ENCODE data around the gene CCNYL1. TPM values are rescaled to one million over a fixed set of nuclear protein-coding genes. Genes with fewer than 3 reads are reported as not detected.
"Not testable (repeated sequence)": the region's sequence is repeated elsewhere in the genome, so short reads cannot be mapped to it uniquely, and the experiment has no call there.

CCNYL1 gene
- total and polyA plus RNA-seq, 4 donors = 14.4 to 20.1 (median 18.5) TPM

- WGBS (ENCODE audit: insufficient coverage) = 100% methylated on average over 2 of the region's 2 CpGs
- H3K27me3 ChIP-seq (ENCODE audit: control insufficient read depth, insufficient read depth, low read length) = peaks cover 5% of the 10 kb centered on the region
- H3K4me3 ChIP-seq (ENCODE audit: low read depth, low read length) = no peak overlapping the region
- no peaks in the 10 kb centered on the region for H3K4me1 ChIP-seq (ENCODE audit: control insufficient read depth, insufficient read depth, low read length)
- no peaks in the 10 kb centered on the region for H3K9me3 ChIP-seq (ENCODE audit: control insufficient read depth, insufficient read depth, low read length)
- no peak for DNase-seq (ENCODE audit: low read depth in 4 of 6, low spot score in 6 of 6)
- no peak overlapping the region for H3K27ac ChIP-seq (ENCODE audit: low read depth, low read length)
- H3K36me3 ChIP-seq (ENCODE audit: control insufficient read depth, insufficient read depth, low read length) = peaks cover 2% of the 10 kb centered on the region
These were observed 48.5 kb downstream of the CCNYL1 start for GRCh38 chr2:207759890-207760289.

GRCh38 chr2:207760453-207760852 lies 49.0 kb downstream of the CCNYL1 start:
- no peaks in the 10 kb centered on the region for H3K36me3 ChIP-seq (ENCODE audit: control insufficient read depth, insufficient read depth, low read length)
- H3K27ac ChIP-seq (ENCODE audit: low read depth, low read length) = no peak overlapping the region
- no peak for DNase-seq (ENCODE audit: low read depth in 4 of 6, low spot score in 6 of 6)
- H3K4me3 ChIP-seq (ENCODE audit: low read depth, low read length) = no peak overlapping the region
- 100% methylated on average over 1 of the region's 2 CpGs for WGBS (ENCODE audit: insufficient coverage)
- H3K4me1 ChIP-seq (ENCODE audit: control insufficient read depth, insufficient read depth, low read length) = no peaks in the 10 kb centered on the region
- no peaks in the 10 kb centered on the region for H3K9me3 ChIP-seq (ENCODE audit: control insufficient read depth, insufficient read depth, low read length)
- peaks cover 9% of the 10 kb centered on the region for H3K27me3 ChIP-seq (ENCODE audit: control insufficient read depth, insufficient read depth, low read length)

- not testable (repeated sequence) for H3K4me1 ChIP-seq (ENCODE audit: control insufficient read depth, insufficient read depth, low read length); H3K27ac ChIP-seq (ENCODE audit: low read depth, low read length); H3K9me3 ChIP-seq (ENCODE audit: control insufficient read depth, insufficient read depth, low read length); H3K36me3 ChIP-seq (ENCODE audit: control insufficient read depth, insufficient read depth, low read length); H3K4me3 ChIP-seq (ENCODE audit: low read depth, low read length); DNase-seq (ENCODE audit: low read depth in 4 of 6, low spot score in 6 of 6)
- H3K27me3 ChIP-seq (ENCODE audit: control insufficient read depth, insufficient read depth, low read length) = peaks cover 17% of the 10 kb centered on the region
- 100% methylated on average over 1 of the region's 3 CpGs for WGBS (ENCODE audit: insufficient coverage)
These were observed 50.0 kb downstream of the CCNYL1 start for GRCh38 chr2:207761426-207761825.

GRCh38 chr2:207762146-207762545 lies 50.7 kb downstream of the CCNYL1 start:
- Histone ChIP-seq H3K9me3 (ENCODE audit: control insufficient read depth, insufficient read depth, low read length) (no peaks in the 10 kb centered on the region), H3K27me3 (ENCODE audit: control insufficient read depth, insufficient read depth, low read length) (peaks cover 23% of the 10 kb centered on the region), H3K27ac (ENCODE audit: low read depth, low read length) (no peak overlapping the region), H3K4me1 (ENCODE audit: control insufficient read depth, insufficient read depth, low read length) (peaks cover 4% of the 10 kb centered on the region), H3K36me3 (ENCODE audit: control insufficient read depth, insufficient read depth, low read length) (peaks cover 2% of the 10 kb centered on the region), H3K4me3 (ENCODE audit: low read depth, low read length) (no peak overlapping the region)
- no CpG with 5 or more reads among the region's 8 CpGs for WGBS (ENCODE audit: insufficient coverage)
- no peak for DNase-seq (ENCODE audit: low read depth in 4 of 6, low spot score in 6 of 6)

GRCh38 chr2:207763303-207763917 lies 52.0 kb downstream of the CCNYL1 start:
- H3K9me3 ChIP-seq (ENCODE audit: control insufficient read depth, insufficient read depth, low read length) = no peaks in the 10 kb centered on the region
- WGBS (ENCODE audit: insufficient coverage) = 80% methylated on average over 2 of the region's 8 CpGs
- peaks cover 32% of the 10 kb centered on the region for H3K27me3 ChIP-seq (ENCODE audit: control insufficient read depth, insufficient read depth, low read length)
- peaks cover 14% of the 10 kb centered on the region for H3K4me1 ChIP-seq (ENCODE audit: control insufficient read depth, insufficient read depth, low read length)
- no peak for DNase-seq (ENCODE audit: low read depth in 4 of 6, low spot score in 6 of 6)
- H3K4me3 ChIP-seq (ENCODE audit: low read depth, low read length) = no peak overlapping the region
- no peak overlapping the region for H3K27ac ChIP-seq (ENCODE audit: low read depth, low read length)
- peaks cover 9% of the 10 kb centered on the region for H3K36me3 ChIP-seq (ENCODE audit: control insufficient read depth, insufficient read depth, low read length)

GRCh38 chr2:207764096-207764630 lies 52.7 kb downstream of the CCNYL1 start:
- no peaks in the 10 kb centered on the region for H3K9me3 ChIP-seq (ENCODE audit: control insufficient read depth, insufficient read depth, low read length)
- peaks cover 9% of the 10 kb centered on the region for H3K36me3 ChIP-seq (ENCODE audit: control insufficient read depth, insufficient read depth, low read length)
- DNase-seq (ENCODE audit: low read depth in 4 of 6, low spot score in 6 of 6) = no peak
- WGBS (ENCODE audit: insufficient coverage) = no CpG with 5 or more reads among the region's 1 CpG
- H3K4me1 ChIP-seq (ENCODE audit: control insufficient read depth, insufficient read depth, low read length) = peaks cover 22% of the 10 kb centered on the region
- no peak overlapping the region for H3K27ac ChIP-seq (ENCODE audit: low read depth, low read length)
- no peak overlapping the region for H3K4me3 ChIP-seq (ENCODE audit: low read depth, low read length)
- H3K27me3 ChIP-seq (ENCODE audit: control insufficient read depth, insufficient read depth, low read length) = peaks cover 35% of the 10 kb centered on the region

- H3K9me3 ChIP-seq (ENCODE audit: control insufficient read depth, insufficient read depth, low read length) = no peaks in the 10 kb centered on the region
- peaks cover 30% of the 10 kb centered on the region for H3K4me1 ChIP-seq (ENCODE audit: control insufficient read depth, insufficient read depth, low read length)
- no CpG with 5 or more reads among the region's 2 CpGs for WGBS (ENCODE audit: insufficient coverage)
- H3K4me3 ChIP-seq (ENCODE audit: low read depth, low read length) = no peak overlapping the region
- H3K27ac ChIP-seq (ENCODE audit: low read depth, low read length) = no peak overlapping the region
- peaks cover 37% of the 10 kb centered on the region for H3K27me3 ChIP-seq (ENCODE audit: control insufficient read depth, insufficient read depth, low read length)
- peaks cover 9% of the 10 kb centered on the region for H3K36me3 ChIP-seq (ENCODE audit: control insufficient read depth, insufficient read depth, low read length)
- DNase-seq (ENCODE audit: low read depth in 4 of 6, low spot score in 6 of 6) = no peak
These were observed 54.1 kb downstream of the CCNYL1 start for GRCh38 chr2:207765547-207765946.

- Histone ChIP-seq H3K27ac (ENCODE audit: low read depth, low read length) (no peak overlapping the region), H3K36me3 (ENCODE audit: control insufficient read depth, insufficient read depth, low read length) (peaks cover 9% of the 10 kb centered on the region), H3K4me3 (ENCODE audit: low read depth, low read length) (no peak overlapping the region), H3K4me1 (ENCODE audit: control insufficient read depth, insufficient read depth, low read length) (peaks cover 35% of the 10 kb centered on the region), H3K27me3 (ENCODE audit: control insufficient read depth, insufficient read depth, low read length) (peaks cover 37% of the 10 kb centered on the region), H3K9me3 (ENCODE audit: control insufficient read depth, insufficient read depth, low read length) (no peaks in the 10 kb centered on the region)
- no peak for DNase-seq (ENCODE audit: low read depth in 4 of 6, low spot score in 6 of 6)
- 43% methylated on average over 1 of the region's 5 CpGs for WGBS (ENCODE audit: insufficient coverage)
These were observed 54.7 kb downstream of the CCNYL1 start for GRCh38 chr2:207766041-207766551.

GRCh38 chr2:207766697-207767460 lies 55.4 kb downstream of the CCNYL1 start:
- Histone ChIP-seq H3K36me3 (ENCODE audit: control insufficient read depth, insufficient read depth, low read length) (peaks cover 9% of the 10 kb centered on the region), H3K27me3 (ENCODE audit: control insufficient read depth, insufficient read depth, low read length) (peaks cover 37% of the 10 kb centered on the region), H3K4me3 (ENCODE audit: low read depth, low read length) (no peak overlapping the region), H3K9me3 (ENCODE audit: control insufficient read depth, insufficient read depth, low read length) (no peaks in the 10 kb centered on the region), H3K27ac (ENCODE audit: low read depth, low read length) (no peak overlapping the region), H3K4me1 (ENCODE audit: control insufficient read depth, insufficient read depth, low read length) (peaks cover 35% of the 10 kb centered on the region)
- WGBS (ENCODE audit: insufficient coverage) = 41% methylated on average over 65 of the region's 65 CpGs
- no peak for DNase-seq (ENCODE audit: low read depth in 4 of 6, low spot score in 6 of 6)

All from spinal cord (tissue), 10 donors.